Measurements from ENCODE around the gene SLC50A1.

Gene SLC50A1

DNA sequence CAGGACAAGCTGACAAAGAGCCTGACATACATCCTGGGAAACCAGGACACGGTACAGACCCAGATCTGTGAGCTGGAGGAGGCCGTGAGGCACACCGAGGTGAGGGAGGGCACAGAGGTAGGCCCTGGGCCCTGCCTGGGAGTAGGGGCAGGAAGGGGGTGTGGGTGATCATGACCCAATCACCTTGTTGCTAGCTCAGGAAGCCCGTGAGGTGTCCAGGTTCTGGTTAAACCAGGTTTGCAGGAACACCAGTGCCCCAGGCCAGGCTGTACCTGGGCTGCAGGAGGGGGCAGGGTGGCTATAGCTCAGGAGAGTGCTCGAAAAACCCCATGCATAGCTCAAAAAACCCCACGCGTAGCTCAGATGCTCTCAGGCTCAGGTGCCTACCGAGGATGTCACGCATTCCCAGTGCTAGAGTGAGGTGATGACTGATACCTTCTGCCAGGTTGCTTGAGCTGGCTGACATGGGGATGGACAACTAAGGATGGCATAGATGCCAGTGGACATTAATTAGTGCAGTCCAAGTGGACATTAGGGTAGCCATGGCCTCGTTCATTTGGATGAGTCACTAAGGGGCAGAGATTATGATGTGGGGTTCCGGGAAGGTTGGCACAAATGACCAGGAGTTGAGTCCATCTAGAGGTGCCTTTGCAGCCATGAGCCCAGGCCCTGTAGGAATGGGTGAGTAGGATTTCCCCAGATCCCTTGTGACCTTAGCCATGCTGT lies 41.7 kb downstream of the SLC50A1 start:
- Histone ChIP-seq H3K27me3 (replicated peaks) (no peaks in the 10 kb centered on the region), H3K36me3 (replicated peaks) (peaks cover 32% of the 10 kb centered on the region), H3K27ac (no peak overlapping the region), H3K4me3 (ENCODE audit: low read depth, low read length) (no peak overlapping the region)
- in situ Hi-C loops (cut with HindIII; ENCODE audit: low pct_ligation_motif_present, low sequenced_read_pairs) = no loop called here
- TF ChIP-seq, protein P1, sequence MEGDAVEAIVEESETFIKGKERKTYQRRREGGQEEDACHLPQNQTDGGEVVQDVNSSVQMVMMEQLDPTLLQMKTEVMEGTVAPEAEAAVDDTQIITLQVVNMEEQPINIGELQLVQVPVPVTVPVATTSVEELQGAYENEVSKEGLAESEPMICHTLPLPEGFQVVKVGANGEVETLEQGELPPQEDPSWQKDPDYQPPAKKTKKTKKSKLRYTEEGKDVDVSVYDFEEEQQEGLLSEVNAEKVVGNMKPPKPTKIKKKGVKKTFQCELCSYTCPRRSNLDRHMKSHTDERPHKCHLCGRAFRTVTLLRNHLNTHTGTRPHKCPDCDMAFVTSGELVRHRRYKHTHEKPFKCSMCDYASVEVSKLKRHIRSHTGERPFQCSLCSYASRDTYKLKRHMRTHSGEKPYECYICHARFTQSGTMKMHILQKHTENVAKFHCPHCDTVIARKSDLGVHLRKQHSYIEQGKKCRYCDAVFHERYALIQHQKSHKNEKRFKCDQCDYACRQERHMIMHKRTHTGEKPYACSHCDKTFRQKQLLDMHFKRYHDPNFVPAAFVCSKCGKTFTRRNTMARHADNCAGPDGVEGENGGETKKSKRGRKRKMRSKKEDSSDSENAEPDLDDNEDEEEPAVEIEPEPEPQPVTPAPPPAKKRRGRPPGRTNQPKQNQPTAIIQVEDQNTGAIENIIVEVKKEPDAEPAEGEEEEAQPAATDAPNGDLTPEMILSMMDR (IDR thresholded peaks at IDR 0.05; ENCODE audit: low read depth, low read length, missing control alignments) = no peak
- DNase-seq = no peak

DNA sequence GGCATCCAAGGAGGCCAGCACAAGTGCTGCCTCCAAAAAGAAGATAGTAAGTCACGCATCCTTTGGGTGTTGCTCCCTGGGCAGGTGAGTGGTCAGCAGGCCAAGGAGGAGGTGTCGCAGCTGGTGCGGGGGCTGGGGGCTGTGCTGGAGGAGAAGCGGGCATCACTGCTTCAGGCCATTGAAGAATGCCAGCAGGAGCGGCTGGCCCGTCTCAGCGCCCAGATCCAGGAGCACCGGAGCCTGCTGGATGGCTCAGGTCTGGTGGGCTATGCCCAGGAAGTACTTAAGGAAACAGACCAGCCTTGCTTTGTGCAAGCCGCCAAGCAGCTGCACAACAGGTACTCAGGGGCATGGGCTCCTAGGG lies 42.2 kb downstream of the SLC50A1 start:
- in situ Hi-C loops (cut with HindIII; ENCODE audit: low pct_ligation_motif_present, low sequenced_read_pairs) = no loop called here
- Histone ChIP-seq H3K4me3 (ENCODE audit: low read depth, low read length) (no peak overlapping the region), H3K27ac (no peak overlapping the region), H3K36me3 (replicated peaks) (peaks cover 32% of the 10 kb centered on the region), H3K27me3 (replicated peaks) (no peaks in the 10 kb centered on the region)
- TF ChIP-seq, protein P1 (IDR thresholded peaks at IDR 0.05; ENCODE audit: low read depth, low read length, missing control alignments) = no peak
- no peak for DNase-seq

DNA sequence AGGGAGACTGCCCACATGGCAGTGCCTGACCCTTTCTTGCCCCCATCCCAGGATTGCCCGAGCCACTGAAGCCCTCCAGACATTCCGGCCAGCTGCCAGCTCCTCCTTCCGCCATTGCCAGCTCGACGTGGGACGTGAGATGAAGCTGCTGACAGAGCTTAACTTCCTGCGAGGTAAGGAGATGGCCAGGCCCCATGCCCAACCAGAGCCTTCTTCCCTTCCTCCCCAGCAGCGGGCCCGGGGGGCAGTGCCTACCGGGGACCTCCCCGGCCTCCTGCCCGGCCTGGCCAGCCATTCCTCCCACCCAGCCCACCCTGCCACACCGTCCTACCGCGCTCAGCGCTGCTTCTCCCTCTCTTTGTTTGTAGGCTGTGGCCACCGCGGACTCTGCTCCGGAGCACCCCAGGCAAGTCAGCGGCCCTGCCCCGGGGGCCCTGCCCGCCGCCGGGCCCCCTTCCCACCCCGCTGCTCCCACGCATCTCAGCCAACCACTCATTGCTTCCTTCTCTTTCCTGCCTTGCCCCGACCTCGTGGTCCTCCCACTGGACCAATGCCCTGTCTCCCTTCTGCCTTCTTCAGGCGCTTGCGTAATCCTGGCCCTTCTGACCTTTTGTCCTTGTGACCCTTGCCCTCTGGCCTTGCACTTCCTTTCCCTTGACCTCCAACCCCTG lies 42.9 kb downstream of the SLC50A1 start:
- Histone ChIP-seq H3K36me3 (replicated peaks) (peaks cover 32% of the 10 kb centered on the region), H3K27me3 (replicated peaks) (no peaks in the 10 kb centered on the region), H3K4me3 (ENCODE audit: low read depth, low read length) (no peak overlapping the region), H3K27ac (no peak overlapping the region)
- no peak for DNase-seq
- in situ Hi-C loops (cut with HindIII; ENCODE audit: low pct_ligation_motif_present, low sequenced_read_pairs) = no loop called here
- TF ChIP-seq, protein P1 (IDR thresholded peaks at IDR 0.05; ENCODE audit: low read depth, low read length, missing control alignments) = no peak

DNA sequence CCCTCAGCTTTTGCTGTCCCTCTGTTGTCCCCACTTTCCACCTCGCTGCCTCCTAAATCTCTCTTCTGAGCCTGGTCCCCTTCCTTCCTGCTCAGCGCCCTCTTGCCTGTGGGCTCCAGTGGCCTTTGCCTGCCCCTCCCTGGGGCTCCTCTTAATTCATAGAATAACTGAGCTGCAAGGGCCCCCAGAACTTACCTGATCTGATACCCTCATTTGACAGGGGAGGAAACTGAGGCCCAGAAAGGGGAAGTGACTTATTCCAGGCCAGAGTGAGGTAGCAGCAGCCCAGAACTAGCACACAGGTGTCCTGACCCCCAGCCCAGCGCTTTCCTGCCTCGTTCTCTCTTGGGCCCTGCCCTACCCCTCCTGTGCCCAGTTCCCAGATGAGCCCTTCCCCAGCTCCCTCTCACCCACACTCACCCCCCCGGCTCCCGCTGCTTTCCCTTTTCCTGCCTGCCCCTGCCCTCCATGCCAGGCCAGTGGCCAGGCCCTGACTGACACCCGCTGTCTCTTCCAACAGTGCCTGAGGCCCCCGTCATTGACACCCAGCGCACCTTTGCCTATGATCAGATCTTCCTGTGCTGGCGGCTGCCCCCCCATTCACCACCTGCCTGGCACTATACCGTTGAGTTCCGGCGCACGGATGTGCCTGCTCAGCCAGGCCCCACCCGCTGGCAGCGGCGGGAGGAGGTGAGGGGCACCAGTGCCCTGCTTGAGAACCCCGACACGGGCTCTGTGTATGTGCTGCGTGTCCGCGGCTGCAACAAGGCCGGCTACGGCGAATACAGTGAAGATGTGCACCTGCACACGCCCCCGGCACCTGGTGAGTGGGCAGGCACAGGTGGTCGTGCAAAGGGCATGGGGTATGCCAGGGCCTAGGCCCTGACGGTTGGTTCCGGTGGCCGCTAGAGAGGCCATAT lies 43.7 kb downstream of the SLC50A1 start:
- H3K36me3 ChIP-seq (replicated peaks) = peaks cover 32% of the 10 kb centered on the region
- DNase-seq = no peak
- TF ChIP-seq, protein P1 (IDR thresholded peaks at IDR 0.05; ENCODE audit: low read depth, low read length, missing control alignments) = no peak
- H3K27me3 ChIP-seq (replicated peaks) = no peaks in the 10 kb centered on the region
- H3K4me3 ChIP-seq (ENCODE audit: low read depth, low read length) = no peak overlapping the region
- no peak overlapping the region for H3K27ac ChIP-seq
- in situ Hi-C loops (cut with HindIII; ENCODE audit: low pct_ligation_motif_present, low sequenced_read_pairs) = no loop called here

DNA sequence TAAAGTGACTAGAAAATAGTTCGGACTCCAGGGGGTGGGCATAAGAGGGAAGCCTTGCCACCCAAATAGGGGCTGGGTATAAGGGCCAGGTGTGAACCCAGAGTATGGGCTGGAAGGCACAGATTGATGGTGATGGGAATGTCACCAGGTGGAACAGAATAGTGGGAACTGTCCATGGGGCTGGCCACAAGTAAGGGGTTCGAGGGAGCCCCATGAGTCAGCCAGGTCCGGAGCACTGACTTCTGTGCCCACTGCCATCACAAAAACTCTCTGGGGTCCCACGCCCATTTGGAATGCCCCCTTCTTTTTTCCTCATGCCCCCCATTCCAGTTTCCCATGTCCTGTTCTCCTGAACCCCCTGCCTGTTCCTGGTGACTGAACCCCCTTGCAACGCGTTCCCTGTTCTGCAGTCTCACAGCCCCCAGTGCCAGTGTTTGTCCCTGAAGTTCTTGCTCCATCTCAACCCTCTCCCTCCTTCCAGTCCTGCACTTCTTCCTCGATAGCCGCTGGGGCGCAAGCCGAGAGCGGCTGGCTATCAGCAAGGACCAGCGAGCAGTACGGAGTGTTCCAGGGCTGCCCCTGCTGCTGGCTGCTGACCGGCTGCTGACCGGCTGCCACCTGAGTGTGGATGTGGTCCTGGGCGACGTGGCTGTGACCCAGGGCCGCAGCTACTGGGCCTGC lies 45.9 kb downstream of the SLC50A1 start:
- Histone ChIP-seq H3K4me3 (ENCODE audit: low read depth, low read length) (no peak overlapping the region), H3K36me3 (replicated peaks) (peaks cover 32% of the 10 kb centered on the region), H3K27ac (no peak overlapping the region), H3K27me3 (replicated peaks) (no peaks in the 10 kb centered on the region)
- TF ChIP-seq, protein P1 (IDR thresholded peaks at IDR 0.05; ENCODE audit: low read depth, low read length, missing control alignments) = no peak
- in situ Hi-C loops (cut with HindIII; ENCODE audit: low pct_ligation_motif_present, low sequenced_read_pairs) = no loop called here
- DNase-seq = no peak
